ENCODE data around the gene COIL. TPM values are rescaled to one million over a fixed set of nuclear protein-coding genes. Genes with fewer than 3 reads are reported as not detected.

COIL gene
- total RNA-seq, 1 donor = 11.9 TPM

- no peaks in the 10 kb centered on the region for H3K79me2 ChIP-seq (ENCODE audit: insufficient read depth, low read length)
- H3K4me3 ChIP-seq (ENCODE audit: insufficient read depth, low read length) = no peak overlapping the region
- H3K36me3 ChIP-seq (ENCODE audit: insufficient read depth, low read length) = no peaks in the 10 kb centered on the region
- no peak overlapping the region for H3K27ac ChIP-seq (ENCODE audit: low read depth, low read length)
- no peak for DNase-seq (ENCODE audit: insufficient read length, low spot score, missing footprints)
- no peaks in the 10 kb centered on the region for H3K4me1 ChIP-seq (ENCODE audit: insufficient read depth, low read length)
- H2AFZ ChIP-seq (ENCODE audit: low read length) = no peak overlapping the region
- no peak for TF ChIP-seq CTCF (IDR thresholded peaks at IDR 0.05; ENCODE audit: extremely low read depth, low read depth, low read length)
- no peaks in the 10 kb centered on the region for H3K27me3 ChIP-seq (ENCODE audit: insufficient read depth, low read length)
- H3K4me2 ChIP-seq (ENCODE audit: insufficient read depth, low read length) = no peak overlapping the region
- H3K9me3 ChIP-seq (ENCODE audit: low read depth, low read length) = no peaks in the 10 kb centered on the region
- H4K20me1 ChIP-seq (ENCODE audit: insufficient read depth, low read length) = no peaks in the 10 kb centered on the region
Observed at GRCh38 chr17:56930739-56931337, 30.0 kb downstream of the COIL start.

- DNase-seq (ENCODE audit: insufficient read length, low spot score, missing footprints) = no peak
- H4K20me1 ChIP-seq (ENCODE audit: insufficient read depth, low read length) = no peaks in the 10 kb centered on the region
- no peak for TF ChIP-seq CTCF (IDR thresholded peaks at IDR 0.05; ENCODE audit: extremely low read depth, low read depth, low read length)
- no peak overlapping the region for H3K4me3 ChIP-seq (ENCODE audit: insufficient read depth, low read length)
- H3K4me2 ChIP-seq (ENCODE audit: insufficient read depth, low read length) = no peak overlapping the region
- no peaks in the 10 kb centered on the region for H3K9me3 ChIP-seq (ENCODE audit: low read depth, low read length)
- H2AFZ ChIP-seq (ENCODE audit: low read length) = no peak overlapping the region
- no peaks in the 10 kb centered on the region for H3K4me1 ChIP-seq (ENCODE audit: insufficient read depth, low read length)
- no peak overlapping the region for H3K27ac ChIP-seq (ENCODE audit: low read depth, low read length)
- H3K27me3 ChIP-seq (ENCODE audit: insufficient read depth, low read length) = no peaks in the 10 kb centered on the region
- H3K36me3 ChIP-seq (ENCODE audit: insufficient read depth, low read length) = no peaks in the 10 kb centered on the region
- H3K79me2 ChIP-seq (ENCODE audit: insufficient read depth, low read length) = no peaks in the 10 kb centered on the region
Observed at GRCh38 chr17:56929362-56929969, 31.4 kb downstream of the COIL start.

GRCh38 chr17:56928586-56928985 lies 32.3 kb downstream of the COIL start:
- Histone ChIP-seq H3K4me1 (ENCODE audit: insufficient read depth, low read length) (no peaks in the 10 kb centered on the region), H3K4me2 (ENCODE audit: insufficient read depth, low read length) (no peak overlapping the region), H3K36me3 (ENCODE audit: insufficient read depth, low read length) (no peaks in the 10 kb centered on the region), H3K4me3 (ENCODE audit: insufficient read depth, low read length) (no peak overlapping the region), H3K79me2 (ENCODE audit: insufficient read depth, low read length) (no peaks in the 10 kb centered on the region), H3K27ac (ENCODE audit: low read depth, low read length) (no peak overlapping the region), H4K20me1 (ENCODE audit: insufficient read depth, low read length) (no peaks in the 10 kb centered on the region), H3K27me3 (ENCODE audit: insufficient read depth, low read length) (no peaks in the 10 kb centered on the region), H2AFZ (ENCODE audit: low read length) (no peak overlapping the region), H3K9me3 (ENCODE audit: low read depth, low read length) (no peaks in the 10 kb centered on the region)
- no peak for TF ChIP-seq CTCF (IDR thresholded peaks at IDR 0.05; ENCODE audit: extremely low read depth, low read depth, low read length)
- DNase-seq (ENCODE audit: insufficient read length, low spot score, missing footprints) = no peak

- H3K27ac ChIP-seq (ENCODE audit: low read depth, low read length) = no peak overlapping the region
- H3K4me3 ChIP-seq (ENCODE audit: insufficient read depth, low read length) = no peak overlapping the region
Observed at GRCh38 chr17:56926704-56927103, 34.1 kb downstream of the COIL start.

More at GRCh38 chr17:56926704-56927103, 34.1 kb downstream of the COIL start:
- Histone ChIP-seq H3K9me3 (ENCODE audit: low read depth, low read length) (no peaks in the 10 kb centered on the region), H3K4me1 (ENCODE audit: insufficient read depth, low read length) (no peaks in the 10 kb centered on the region), H4K20me1 (ENCODE audit: insufficient read depth, low read length) (no peaks in the 10 kb centered on the region), H2AFZ (ENCODE audit: low read length) (no peak overlapping the region), H3K4me2 (ENCODE audit: insufficient read depth, low read length) (no peak overlapping the region), H3K79me2 (ENCODE audit: insufficient read depth, low read length) (no peaks in the 10 kb centered on the region), H3K27me3 (ENCODE audit: insufficient read depth, low read length) (no peaks in the 10 kb centered on the region), H3K36me3 (ENCODE audit: insufficient read depth, low read length) (no peaks in the 10 kb centered on the region)
- no peak for TF ChIP-seq CTCF (IDR thresholded peaks at IDR 0.05; ENCODE audit: extremely low read depth, low read depth, low read length)
- no peak for DNase-seq (ENCODE audit: insufficient read length, low spot score, missing footprints)
